IPS-NIHi11 (cell line): ENCODE measurements around the gene DEPP1.

Source experiments
- DNase-seq: peaks from one replicate; pipeline ENCODE4 v3.0.0; 2012; ENCODE audit warnings: mixed read lengths, low spot score

The DEPP1 gene

GRCh38 chr10:44954962-44955361 is 23.6 kb downstream of the DEPP1 start:
- DNase-seq = no peak

GRCh38 chr10:44954042-44954441 is 24.6 kb downstream of the DEPP1 start:
- DNase-seq = no peak

- DNase-seq = no peak
Measured at GRCh38 chr10:44952779-44953231, 25.8 kb downstream of the DEPP1 start.

GRCh38 chr10:44951576-44952226 is 26.9 kb downstream of the DEPP1 start:
- no peak for DNase-seq

GRCh38 chr10:44950326-44951225 is 28.0 kb downstream of the DEPP1 start:
- DNase-seq = no peak

- DNase-seq = no peak
Measured at GRCh38 chr10:44949915-44950314, 28.7 kb downstream of the DEPP1 start.

- DNase-seq = no peak
Measured at GRCh38 chr10:44949127-44949802, 29.3 kb downstream of the DEPP1 start.

GRCh38 chr10:44948642-44949041 is 30.0 kb downstream of the DEPP1 start:
- DNase-seq = no peak

GRCh38 chr10:44947371-44948152 is 31.0 kb downstream of the DEPP1 start:
- DNase-seq = no peak

GRCh38 chr10:44946205-44946604 is 32.4 kb downstream of the DEPP1 start:
- DNase-seq = no peak

GRCh38 chr10:44944354-44944753 is 34.3 kb downstream of the DEPP1 start:
- DNase-seq = no peak

GRCh38 chr10:44939691-44940401 is 38.8 kb downstream of the DEPP1 start:
- no peak for DNase-seq

GRCh38 chr10:44938956-44939355 is 39.7 kb downstream of the DEPP1 start:
- no peak for DNase-seq

GRCh38 chr10:44937196-44938005 is 41.2 kb downstream of the DEPP1 start:
- no peak for DNase-seq

GRCh38 chr10:44936314-44936975 is 42.2 kb downstream of the DEPP1 start:
- no peak for DNase-seq

- no peak for DNase-seq
Measured at GRCh38 chr10:44935966-44936295, 42.7 kb downstream of the DEPP1 start.

GRCh38 chr10:44935201-44935965 is 43.2 kb downstream of the DEPP1 start:
- no peak for DNase-seq

- DNase-seq = no peak
Measured at GRCh38 chr10:44934416-44935200, 44.0 kb downstream of the DEPP1 start.
